ENCODE measurements around the gene RABGGTB. TPM values are rescaled to one million over a fixed set of nuclear protein-coding genes. Genes with fewer than 3 reads are reported as not detected.

Gene RABGGTB
- total RNA-seq, 1 donor from 2014 or later: 57.2 TPM

Other genes starting within 250 kb of the RABGGTB start
- gene SLC44A5, start 175.1 kb upstream of the RABGGTB start, total RNA-seq: 0.31 TPM
- gene ACADM, start 61.5 kb upstream of the RABGGTB start, total RNA-seq: 45.7 TPM
- gene MSH4, start 10.6 kb downstream of the RABGGTB start, total RNA-seq: 1.6 TPM
- gene ASB17, start 146.1 kb downstream of the RABGGTB start, total RNA-seq: not detected

Measured in sciatic nerve (tissue), 1 donor.